Thoracic aorta (tissue), 2 donors: ENCODE measurements around the gene LEAP2. TPM values are rescaled to one million over a fixed set of nuclear protein-coding genes. Genes with fewer than 3 reads are reported as not detected.

Experiments used
- ATAC-seq: fragments of 150-250 bp; one replicate; pipeline ENCODE4 v1.8.0; 2017; ENCODE audit warnings: low read depth; ENCODE audit not compliant: insufficient number of reproducible peaks, low FRiP score
- DNase-seq: peaks from one replicate; pipeline ENCODE4 v3.0.0-alpha.2; 2020; ENCODE audit warnings: low spot score
- H3K27ac ChIP-seq, 2 donors: fragments of 200-600 bp; sonication (generic); 1 replicate in 1 of 2; 2 replicates in 1 of 2; pipeline ENCODE4 v1.5.1; 2016; ENCODE audit warnings: mild to moderate bottlenecking in 2 of 2, moderate library complexity in 2 of 2
- H3K27me3 ChIP-seq: fragments of 200-600 bp; sonication (generic); replicated peaks from 2 replicates; pipeline ENCODE4 v1.6.0; 2016; ENCODE audit warnings: mild to moderate bottlenecking; ENCODE audit not compliant: insufficient read depth
- H3K36me3 ChIP-seq: fragments of 200-600 bp; sonication (generic); one replicate; pipeline ENCODE4 v1.5.1; 2016
- H3K4me1 ChIP-seq, 2 donors: fragments of 200-600 bp; sonication (generic); 1 replicate in 1 of 2; 2 replicates in 1 of 2; pipeline versions ENCODE4 v1.5.1 to v1.6.0; 2016; ENCODE audit warnings: low read depth in 2 of 2, mild to moderate bottlenecking in 1 of 2; ENCODE audit not compliant: control insufficient read depth in 1 of 2
- H3K4me3 ChIP-seq: fragments of 200-600 bp; sonication (generic); 2 replicates; pipeline ENCODE4 v1.5.1; 2016; ENCODE audit warnings: mild to moderate bottlenecking
- H3K9me3 ChIP-seq: fragments of 200-600 bp; sonication (generic); 2 replicates; pipeline ENCODE4 v1.5.1; 2016
- CTCF ChIP-seq: fragments of 200-600 bp; sonication (generic); IDR thresholded peaks from one replicate; pipeline ENCODE4 v1.5.1; 2019; ENCODE audit warnings: antibody characterized with exemption
- total RNA-seq, 2 donors: library from RNA; depleted of rRNA; stranded (reverse); fragments of >200 nt; gene quantifications; one replicate each; pipeline versions ENCODE4 v1.1.0 to v1.2.3, GENCODE V29; 2016

The LEAP2 gene
- total RNA-seq, 2 donors from 2014 or later = 0.49 TPM; not detected in 1

GRCh38 chr5:132871459-132872284, 1.8 kb upstream of the LEAP2 start:
- TF ChIP-seq CTCF = no peak
- Histone ChIP-seq H3K27ac (no peak overlapping the region), H3K4me1 (peaks cover 12 to 26% of the 10 kb centered on the region in 2 donors), H3K9me3 (no peaks in the 10 kb centered on the region), H3K4me3 (no peak overlapping the region), H3K27me3 (no peaks in the 10 kb centered on the region), H3K36me3 (peaks cover 32% of the 10 kb centered on the region)
- DNase-seq (no peak), ATAC-seq (no peak)

- no peak for TF ChIP-seq CTCF
- DNase-seq (no peak), ATAC-seq (no peak)
- peaks cover 32% of the 10 kb centered on the region for H3K36me3 ChIP-seq
- H3K27ac ChIP-seq = peak overlapping the region; percentile 19 to 39
- H3K9me3 ChIP-seq = no peaks in the 10 kb centered on the region
- no peak overlapping the region for H3K4me3 ChIP-seq
- H3K27me3 ChIP-seq = no peaks in the 10 kb centered on the region
- peaks cover 5 to 20% of the 10 kb centered on the region in 2 donors for H3K4me1 ChIP-seq
Measured at GRCh38 chr5:132872788-132873118, 715 bp upstream of the LEAP2 start.

DNA sequence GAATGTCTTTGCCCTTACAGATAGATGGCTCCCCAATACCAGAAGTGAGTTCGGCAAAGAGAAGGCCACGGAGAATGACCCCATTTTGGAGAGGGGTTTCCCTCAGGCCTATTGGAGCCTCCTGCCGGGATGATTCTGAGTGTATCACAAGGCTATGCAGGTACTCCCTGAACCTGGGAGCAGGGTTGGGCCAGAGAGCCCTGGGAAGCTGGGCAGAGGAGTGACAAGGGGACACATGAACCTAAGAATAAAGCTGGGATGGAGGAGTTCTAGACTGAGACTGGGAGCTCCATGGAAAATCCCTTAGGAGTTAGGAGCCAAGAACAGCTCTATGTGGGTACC, 433 bp downstream of the LEAP2 start:
- no peak for DNase-seq
- Histone ChIP-seq H3K27ac (peak overlapping the region in 1 of 2 donors; percentile 39), H3K9me3 (no peaks in the 10 kb centered on the region), H3K27me3 (no peaks in the 10 kb centered on the region), H3K4me1 (peaks cover 5 to 26% of the 10 kb centered on the region in 2 donors), H3K4me3 (no peak overlapping the region), H3K36me3 (peaks cover 25% of the 10 kb centered on the region)
- TF ChIP-seq CTCF = no peak
- no peak for ATAC-seq

- TF ChIP-seq CTCF = no peak
- Histone ChIP-seq H3K4me3 (no peak overlapping the region), H3K27ac (peak overlapping the region in 1 of 2 donors; percentile 4), H3K9me3 (no peaks in the 10 kb centered on the region), H3K4me1 (peaks cover 5 to 26% of the 10 kb centered on the region in 2 donors), H3K27me3 (no peaks in the 10 kb centered on the region), H3K36me3 (peaks cover 22% of the 10 kb centered on the region)
- no peak for DNase-seq
- no peak for ATAC-seq
Measured at GRCh38 chr5:132876020-132876759, 2.7 kb downstream of the LEAP2 start.

DNA sequence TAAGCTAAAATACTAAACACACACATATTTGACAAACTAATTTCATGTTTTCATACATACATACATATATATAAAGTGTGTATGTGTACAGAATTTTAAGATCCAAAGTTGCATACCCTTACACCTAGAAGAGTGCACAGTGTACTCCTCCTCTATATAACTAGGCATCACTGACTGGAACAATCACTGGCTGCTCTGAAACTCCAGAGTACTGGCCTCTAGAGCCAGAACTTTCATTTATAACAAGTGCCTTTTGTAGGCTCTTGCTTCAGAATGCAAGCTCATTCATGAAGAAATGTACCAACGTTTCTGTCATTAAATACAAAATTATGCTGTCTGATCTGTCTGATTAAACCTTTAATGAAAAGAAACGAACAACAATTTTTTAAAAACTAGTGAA, 4.0 kb downstream of the LEAP2 start:
- no peak for ATAC-seq
- Histone ChIP-seq H3K9me3 (no peaks in the 10 kb centered on the region), H3K27ac (no peak overlapping the region), H3K27me3 (no peaks in the 10 kb centered on the region), H3K36me3 (peaks cover 20% of the 10 kb centered on the region), H3K4me3 (no peak overlapping the region), H3K4me1 (peaks cover 5 to 26% of the 10 kb centered on the region in 2 donors)
- no peak for TF ChIP-seq CTCF
- no peak for DNase-seq
